Neural cell (in vitro differentiated cells): ENCODE results near the gene KMT2D.

ENCODE experiments used
- CTCF ChIP-seq: fragments of 450-650 bp; IDR thresholded peaks from 2 replicates; pipeline ENCODE4 v1.5.1; 2014; ENCODE audit warnings: antibody characterized with exemption, mild to moderate bottlenecking, moderate library complexity; ENCODE audit not compliant: poor library complexity, severe bottlenecking
- EP300 ChIP-seq: fragments of 450-650 bp; conservative IDR thresholded peaks from 2 replicates; pipeline ENCODE4 v1.6.1; 2014; ENCODE audit warnings: antibody characterized with exemption, mild to moderate bottlenecking, moderate library complexity; ENCODE audit not compliant: poor library complexity, severe bottlenecking
- EZH2 ChIP-seq: fragments of 200-600, 300-800 bp; shearing (Covaris generic), sonication (generic); IDR thresholded peaks from 2 replicates; pipeline ENCODE4 v1.6.1; 2014; ENCODE audit warnings: antibody characterized with exemption, low read length, borderline replicate concordance, mild to moderate bottlenecking; ENCODE audit not compliant: insufficient read depth, poor library complexity, severe bottlenecking
- POLR2AphosphoS5 ChIP-seq: IDR thresholded peaks from 2 replicates; pipeline ENCODE4 v1.6.1; 2012
- RAD21 ChIP-seq: fragments of 450-650 bp; conservative IDR thresholded peaks from 2 replicates; pipeline ENCODE4 v1.6.1; 2014; ENCODE audit warnings: antibody characterized with exemption, mild to moderate bottlenecking, moderate library complexity
- REST ChIP-seq: IDR thresholded peaks from 2 replicates; pipeline ENCODE4 v1.6.1; 2012; ENCODE audit warnings: borderline replicate concordance

- TF ChIP-seq CTCF (no peak), EZH2 (no peak), EP300 (no peak), POLR2AphosphoS5 (no peak), RAD21 (no peak), REST (no peak)
Measured at GRCh38 chr12:49051373-49051764, 9.2 kb downstream of the KMT2D start.
